Measurements from ENCODE around the gene SORCS3. TPM values are rescaled to one million over a fixed set of nuclear protein-coding genes. Genes with fewer than 3 reads are reported as not detected.

Gene SORCS3
- total RNA-seq, 1 experiment from 2014 or later: 0.04 TPM

- no peaks in the 10 kb centered on the region for H3K4me1 ChIP-seq (ENCODE audit: insufficient read depth, low read length)
- no peak overlapping the region for H3K4me2 ChIP-seq (ENCODE audit: insufficient read depth, insufficient read length, low read length)
- no peak overlapping the region for H2BK15ac ChIP-seq (ENCODE audit: low read depth, low read length)
- H2BK12ac ChIP-seq (ENCODE audit: insufficient read length, low read depth, low read length): no peak overlapping the region
- no peak overlapping the region for H2BK5ac ChIP-seq (ENCODE audit: insufficient read length, low read length)
- H3K14ac ChIP-seq (ENCODE audit: insufficient read depth, low read length): no peak overlapping the region
- no peak overlapping the region for H2AFZ ChIP-seq (ENCODE audit: low read length)
- no peaks in the 10 kb centered on the region for H3K23me2 ChIP-seq (ENCODE audit: insufficient read length, low read depth, low read length, poor library complexity, severe bottlenecking)
- WGBS (ENCODE audit: extremely low coverage, insufficient read length, low lambda C conversion rate): no CpG with 5 or more reads among the region's 5 CpGs
- H3K4me1 Mint-ChIP-seq: no peaks in the 10 kb centered on the region
- no peaks in the 10 kb centered on the region; a peak in 1 of 7 replicates for H3K36me3 Mint-ChIP-seq (ENCODE audit: insufficient read depth in 1 of 3, low read depth in 3 of 3)
- no peak overlapping the region for H2BK20ac ChIP-seq (ENCODE audit: low read depth, low read length, poor library complexity, severe bottlenecking)
- no peak overlapping the region for H3K27ac ChIP-seq (ENCODE audit: insufficient read length, low read depth, low read length)
- no peak overlapping the region for H3K27ac Mint-ChIP-seq
- no peak overlapping the region for H3K4ac ChIP-seq (ENCODE audit: low read depth, low read length)
- no peak overlapping the region for H3T11ph ChIP-seq (ENCODE audit: low read length)
- H2BK120ac ChIP-seq (ENCODE audit: low read depth, low read length, poor library complexity, severe bottlenecking): no peak overlapping the region
- no peaks in the 10 kb centered on the region for H4K20me1 ChIP-seq (ENCODE audit: control insufficient read depth, insufficient read depth, insufficient read length)
- peak; percentile 94 for TF ChIP-seq CTCF (conservative IDR thresholded peaks at IDR 0.05)
- no peak overlapping the region for H2AK5ac ChIP-seq (ENCODE audit: insufficient read length, low read length)
- H3K4me3 Mint-ChIP-seq: no peak overlapping the region
- H3K27me3 Mint-ChIP-seq (ENCODE audit: low read depth): no peaks in the 10 kb centered on the region
- H4K8ac ChIP-seq (replicated peaks; ENCODE audit: insufficient read length, low read depth, low read length): no peak overlapping the region
- H3K9ac ChIP-seq (ENCODE audit: extremely low read depth, insufficient read length, low read length): no peak overlapping the region
- no peaks in the 10 kb centered on the region for H3K9me3 ChIP-seq (ENCODE audit: control insufficient read depth, low read depth, low read length)
- no peak overlapping the region for H3K23ac ChIP-seq (ENCODE audit: insufficient read length, low read depth, low read length)
- peak; percentile 71 for DNase-seq
- H3K79me1 ChIP-seq (ENCODE audit: insufficient read depth, low read depth, low read length, poor library complexity, severe bottlenecking): no peaks in the 10 kb centered on the region
- no peak overlapping the region for H3K56ac ChIP-seq (ENCODE audit: insufficient read length, low read depth, low read length)
- H3K27me3 ChIP-seq (ENCODE audit: insufficient read depth, low read length): no peaks in the 10 kb centered on the region
- no peak overlapping the region for H3K18ac ChIP-seq (ENCODE audit: insufficient read length, low read depth, low read length)
- H4K5ac ChIP-seq (ENCODE audit: insufficient read length, low read depth, low read length): no peak overlapping the region
- no peaks in the 10 kb centered on the region for H3K79me2 ChIP-seq (ENCODE audit: insufficient read depth, low read length)
- no peaks in the 10 kb centered on the region; a peak in 1 of 5 replicates for H3K9me3 Mint-ChIP-seq
- H4K91ac ChIP-seq (ENCODE audit: insufficient read length, low read depth, low read length): no peak overlapping the region
These were observed 422.7 kb downstream of the SORCS3 start for GRCh38 chr10:105063796-105064195.

Measured in H9 (cell line).